GM18861 (cell line): ENCODE data around the gene PPP6R2.
"Not testable (repeated sequence)": the region's sequence is repeated elsewhere in the genome, so short reads cannot be mapped to it uniquely, and the experiment has no call there.

Experiments used
- ATAC-seq: cut with Tn5 transposase; IDR thresholded peaks from one replicate; pipeline ENCODE4 v1.9.1; 2021; ENCODE audit not compliant: unreplicated experiment

Gene PPP6R2

GRCh38 chr22:50422961-50423815 lies 80.1 kb downstream of the PPP6R2 start:
- no peak for ATAC-seq

DNA sequence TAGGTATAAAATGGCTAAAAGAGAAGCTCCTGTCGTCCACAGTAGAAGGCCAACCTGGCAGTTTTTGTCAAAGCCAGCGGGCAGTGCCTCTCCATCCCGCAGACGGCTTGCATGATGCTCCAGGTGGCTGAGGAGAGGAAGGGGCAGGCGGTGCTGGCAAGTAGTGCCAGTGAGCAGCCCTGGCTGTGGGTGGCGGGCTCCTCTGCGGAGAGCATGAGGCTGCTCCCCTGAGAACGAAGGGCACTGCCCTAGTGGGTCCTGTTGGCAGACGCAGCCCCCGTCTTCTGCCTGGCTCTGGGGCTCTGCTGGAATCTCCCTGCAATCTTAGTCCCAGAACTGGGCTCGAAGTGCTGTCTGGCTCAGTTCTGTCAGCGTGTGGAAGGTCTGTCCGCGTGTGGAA lies 80.8 kb downstream of the PPP6R2 start:
- ATAC-seq = no peak

- ATAC-seq = no peak
Measured at GRCh38 chr22:50425179-50425916, 82.2 kb downstream of the PPP6R2 start.

DNA sequence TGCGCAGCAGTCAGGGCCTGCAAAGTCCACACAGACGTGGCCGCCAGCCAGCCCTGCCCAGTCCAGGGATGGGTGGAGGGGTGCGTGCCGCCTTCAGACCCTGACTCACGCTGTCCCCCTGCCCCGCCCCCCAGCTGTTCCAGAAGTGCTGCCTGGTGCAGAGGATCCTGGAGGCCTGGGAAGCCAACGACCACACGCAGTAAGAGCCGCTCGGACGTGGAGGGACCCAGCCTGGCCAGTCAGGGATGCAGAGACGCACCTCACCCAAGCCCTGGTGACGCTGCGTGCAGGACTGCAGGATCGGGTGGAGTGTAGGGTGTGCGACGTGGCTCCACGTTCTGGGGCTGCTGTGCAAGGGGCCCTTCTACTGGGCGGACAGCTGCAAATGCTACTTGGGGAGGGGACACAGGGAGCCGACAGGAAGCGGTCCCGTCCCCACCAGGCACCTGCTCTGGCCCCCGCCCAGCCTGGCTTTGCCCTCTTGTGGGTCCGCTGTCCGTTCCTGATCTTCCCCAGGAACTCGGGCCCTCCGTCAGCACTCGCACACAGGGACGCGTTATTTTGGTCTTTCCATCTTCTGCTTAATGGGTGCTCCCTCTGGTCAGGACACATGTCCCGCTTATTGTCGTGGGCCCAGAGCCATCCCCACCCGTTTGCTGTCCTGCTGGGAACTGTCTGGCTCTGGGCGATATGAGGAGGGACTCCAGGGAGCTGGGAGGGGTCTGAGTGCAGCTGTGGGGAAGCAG lies 89.2 kb downstream of the PPP6R2 start:
- ATAC-seq = no peak

DNA sequence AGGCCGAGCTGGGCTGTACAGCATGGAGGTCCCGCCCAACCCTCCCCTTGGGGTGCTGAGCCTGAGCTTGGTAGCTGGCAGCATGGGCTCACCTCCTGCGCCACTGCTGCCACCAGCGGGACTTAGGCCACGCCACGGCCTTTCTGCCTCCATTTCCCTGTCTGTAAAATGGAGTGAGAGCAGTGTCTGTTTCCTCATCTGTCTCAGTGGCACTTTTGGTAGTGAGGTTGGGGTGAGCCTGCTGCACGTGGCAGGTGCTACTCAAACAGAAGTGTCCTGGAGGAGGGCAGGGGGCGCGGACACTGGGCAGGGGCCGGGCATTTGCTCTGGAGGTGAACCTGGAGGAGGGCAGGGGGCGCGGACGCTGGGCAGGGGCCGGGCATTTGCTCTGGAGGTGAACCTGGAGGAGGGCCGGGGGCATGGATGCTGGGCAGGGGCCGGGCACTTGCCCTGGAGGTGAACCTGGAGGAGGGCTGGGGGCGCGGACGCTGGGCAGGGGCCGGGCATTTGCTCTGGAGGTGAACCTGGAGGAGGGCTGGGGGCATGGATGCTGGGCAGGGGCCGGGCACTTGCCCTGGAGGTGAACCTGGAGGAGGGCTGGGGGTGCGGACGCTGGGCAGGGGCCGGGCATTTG lies 89.9 kb downstream of the PPP6R2 start:
- ATAC-seq = not testable (repeated sequence)

DNA sequence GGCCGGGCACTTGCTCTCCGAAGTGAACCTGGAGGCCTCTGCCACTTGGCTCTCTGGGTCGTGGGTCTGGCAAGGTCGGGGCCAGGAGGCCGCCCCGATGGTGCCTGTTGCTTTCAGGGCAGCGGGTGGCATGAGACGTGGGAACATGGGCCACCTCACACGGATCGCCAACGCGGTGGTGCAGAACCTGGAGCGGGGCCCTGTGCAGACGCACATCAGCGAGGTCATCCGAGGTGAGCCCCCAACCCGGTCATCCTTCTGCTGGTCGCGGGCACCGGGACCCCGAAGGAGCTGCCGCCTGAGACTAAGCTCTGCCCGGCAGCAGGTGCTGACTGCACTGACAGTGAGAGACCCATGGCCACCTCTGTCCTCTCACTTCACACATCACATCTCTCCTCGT lies 91.7 kb downstream of the PPP6R2 start:
- ATAC-seq = no peak

GRCh38 chr22:50435291-50436014 lies 92.3 kb downstream of the PPP6R2 start:
- ATAC-seq = no peak

GRCh38 chr22:50436015-50436830 lies 93.1 kb downstream of the PPP6R2 start:
- ATAC-seq = no peak

- ATAC-seq = no peak
Measured at GRCh38 chr22:50436841-50437341, 93.8 kb downstream of the PPP6R2 start.

DNA sequence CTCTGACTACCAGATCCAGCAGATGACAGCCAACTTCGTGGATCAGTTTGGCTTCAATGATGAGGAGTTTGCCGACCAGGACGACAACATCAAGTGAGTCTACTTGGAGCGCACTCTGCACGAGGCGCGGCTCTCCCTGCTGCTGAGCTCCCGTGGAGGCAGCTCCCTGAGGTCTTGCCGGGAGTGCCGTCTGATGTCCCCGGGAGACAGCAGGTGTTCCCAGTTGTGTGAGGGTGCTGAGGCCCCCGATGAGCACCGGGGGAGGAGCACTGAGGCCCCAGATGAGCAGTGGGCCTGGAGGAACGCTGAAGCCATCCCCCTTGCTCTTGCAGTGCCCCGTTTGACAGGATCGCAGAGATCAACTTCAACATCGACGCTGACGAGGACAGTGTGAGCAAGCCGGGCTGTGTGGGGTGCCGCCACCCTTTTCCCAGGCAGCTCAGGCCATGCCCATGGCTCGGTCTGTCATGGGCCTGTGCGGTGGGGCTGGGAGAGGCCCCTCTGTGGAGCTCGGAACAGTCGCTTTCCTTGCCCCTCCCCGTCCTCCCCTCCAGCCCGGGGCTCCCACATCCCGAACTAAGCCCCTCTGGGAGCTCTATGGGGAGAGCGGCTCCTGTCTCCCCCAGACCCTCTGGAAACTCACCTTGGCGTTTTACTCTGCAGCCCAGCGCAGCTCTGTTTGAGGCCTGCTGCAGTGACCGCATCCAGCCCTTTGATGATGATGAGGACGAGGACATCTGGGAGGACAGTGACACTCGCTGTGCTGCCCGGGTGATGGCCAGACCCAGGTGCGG lies 94.6 kb downstream of the PPP6R2 start:
- no peak for ATAC-seq

- ATAC-seq = no peak
Measured at GRCh38 chr22:50438305-50439275, 95.5 kb downstream of the PPP6R2 start.

- no peak for ATAC-seq
Measured at GRCh38 chr22:50439314-50439870, 96.3 kb downstream of the PPP6R2 start.

DNA sequence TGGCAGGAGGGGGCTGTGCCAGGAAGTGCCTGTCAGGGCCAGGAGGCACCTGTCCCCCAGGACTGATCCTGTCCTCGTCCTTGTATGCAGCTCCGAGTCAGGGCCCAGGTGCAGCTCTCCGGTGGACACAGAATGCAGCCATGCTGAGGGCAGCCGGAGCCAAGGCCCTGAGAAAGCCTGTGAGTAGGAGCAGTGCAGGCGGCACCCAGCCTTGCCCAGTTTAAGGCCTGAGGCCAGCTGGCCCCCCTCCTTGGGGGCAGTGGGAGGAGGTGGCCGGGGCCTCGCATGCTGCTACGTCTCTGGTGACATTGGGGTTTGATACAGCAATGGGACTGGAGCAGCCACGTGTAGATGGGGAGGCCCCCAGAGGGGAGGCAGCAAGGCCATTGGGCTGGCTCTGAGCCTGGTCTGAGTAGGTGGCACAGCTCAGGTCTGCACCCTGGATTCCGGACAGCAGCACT lies 96.8 kb downstream of the PPP6R2 start:
- no peak for ATAC-seq

GRCh38 chr22:50440544-50441249 lies 97.6 kb downstream of the PPP6R2 start:
- no peak for ATAC-seq

GRCh38 chr22:50441428-50441993 lies 98.4 kb downstream of the PPP6R2 start:
- no peak for ATAC-seq

GRCh38 chr22:50443197-50443596 lies 100.1 kb downstream of the PPP6R2 start:
- no peak for ATAC-seq
